ENCODE results near the gene MYH11.

- TF ChIP-seq CTCF (conservative IDR thresholded peaks at IDR 0.05; ENCODE audit: low read depth in 2 of 2) (no peak), ZNF462 (CRISPR knock-in tag; IDR thresholded peaks at IDR 0.05) (no peak), EZH2 (IDR thresholded peaks at IDR 0.05; ENCODE audit: low read depth, unreplicated experiment) (no peak), POLR2AphosphoS5 (IDR thresholded peaks at IDR 0.05; ENCODE audit: low read depth) (no peak), EZH2phosphoT487 (IDR thresholded peaks at IDR 0.05; ENCODE audit: unreplicated experiment) (no peak)
Observed at GRCh38 chr16:15746332-15746731, 110.5 kb downstream of the MYH11 start.
